Activated T-cell treated with anti-CD3 and anti-CD28 coated beads for 24 hours (primary cell): Measurements from ENCODE around the gene MAP3K2.
"Not testable (repeated sequence)": the region's sequence is repeated elsewhere in the genome, so short reads cannot be mapped to it uniquely, and the experiment has no call there.

ENCODE experiments used
- DNase-seq: peaks from one replicate; pipeline ENCODE4 v3.0.0-alpha.2; 2020; ENCODE audit warnings: low read depth

Gene MAP3K2

DNA sequence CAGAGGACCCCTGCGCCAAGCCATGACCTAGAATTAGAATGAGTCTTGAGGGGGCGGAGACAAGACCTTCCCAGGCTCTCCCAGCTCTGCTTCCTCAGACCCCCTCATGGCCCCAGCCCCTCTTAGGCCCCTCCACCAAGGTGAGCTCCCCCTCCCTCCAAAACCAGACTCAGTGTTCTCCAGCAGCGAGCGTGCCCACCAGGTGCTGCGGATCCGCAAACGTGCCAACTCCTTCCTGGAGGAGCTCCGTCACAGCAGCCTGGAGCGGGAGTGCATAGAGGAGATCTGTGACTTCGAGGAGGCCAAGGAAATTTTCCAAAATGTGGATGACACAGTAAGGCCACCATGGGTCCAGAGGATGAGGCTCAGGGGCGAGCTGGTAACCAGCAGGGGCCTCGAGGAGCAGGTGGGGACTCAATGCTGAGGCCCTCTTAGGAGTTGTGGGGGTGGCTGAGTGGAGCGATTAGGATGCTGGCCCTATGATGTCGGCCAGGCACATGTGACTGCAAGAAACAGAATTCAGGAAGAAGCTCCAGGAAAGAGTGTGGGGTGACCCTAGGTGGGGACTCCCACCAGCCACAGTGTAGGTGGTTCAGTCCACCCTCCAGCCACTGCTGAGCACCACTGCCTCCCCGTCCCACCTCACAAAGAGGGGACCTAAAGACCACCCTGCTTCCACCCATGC is 33.5 kb upstream of the MAP3K2 start:
- DNase-seq = no peak

- no peak for DNase-seq
Observed at GRCh38 chr2:127420039-127420864, 32.5 kb upstream of the MAP3K2 start.

GRCh38 chr2:127419448-127420038 is 31.8 kb upstream of the MAP3K2 start:
- no peak for DNase-seq

DNA sequence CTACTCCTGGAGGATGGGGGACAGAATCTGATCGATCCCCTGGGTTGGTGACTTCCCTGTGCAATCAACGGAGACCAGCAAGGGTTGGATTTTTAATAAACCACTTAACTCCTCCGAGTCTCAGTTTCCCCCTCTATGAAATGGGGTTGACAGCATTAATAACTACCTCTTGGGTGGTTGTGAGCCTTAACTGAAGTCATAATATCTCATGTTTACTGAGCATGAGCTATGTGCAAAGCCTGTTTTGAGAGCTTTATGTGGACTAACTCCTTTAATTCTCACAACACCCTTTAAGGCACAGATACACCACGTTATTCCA is 31.3 kb upstream of the MAP3K2 start:
- DNase-seq = no peak

GRCh38 chr2:127418300-127419111 is 30.7 kb upstream of the MAP3K2 start, which contains the start of gene PROC:
Gene PROC, plus strand, starts transcription at chr2:127418427. Its CDS starts 1,516 bp downstream, at chr2:127419943.
- DNase-seq = no peak

- DNase-seq = no peak
Observed at GRCh38 chr2:127417406-127417805, 29.6 kb upstream of the MAP3K2 start.

DNA sequence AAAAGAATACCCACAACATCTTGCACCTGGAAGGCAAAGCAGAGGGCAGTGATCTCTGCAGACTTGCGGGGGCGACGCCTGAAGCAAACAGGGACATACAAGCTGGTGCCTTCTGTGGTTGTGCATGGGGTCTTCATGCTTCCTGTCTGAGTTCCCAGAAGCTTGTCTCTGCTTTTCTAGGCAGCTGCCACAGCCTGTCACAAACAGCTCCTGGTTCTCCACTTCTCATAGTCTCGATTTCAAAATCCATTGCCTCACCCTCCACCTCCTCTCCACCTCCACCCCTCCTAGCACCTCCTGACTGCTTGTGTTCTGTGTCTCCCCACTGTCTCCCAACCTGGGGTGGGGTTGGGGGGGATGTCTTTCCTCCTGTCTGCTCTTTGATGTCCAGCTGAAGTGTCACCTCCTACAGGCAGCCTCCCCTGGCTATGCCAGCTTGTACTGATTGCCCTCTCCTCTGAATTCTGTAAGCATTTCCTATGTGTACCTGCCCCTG is 28.8 kb upstream of the MAP3K2 start:
- no peak for DNase-seq

- peak; percentile 72 for DNase-seq
Observed at GRCh38 chr2:127415593-127416505, 28.1 kb upstream of the MAP3K2 start.

- no peak for DNase-seq
Observed at GRCh38 chr2:127414638-127415592, 27.1 kb upstream of the MAP3K2 start.

GRCh38 chr2:127413782-127414637 is 26.2 kb upstream of the MAP3K2 start:
- no peak for DNase-seq

GRCh38 chr2:127413200-127413599 is 25.4 kb upstream of the MAP3K2 start:
- no peak for DNase-seq

DNA sequence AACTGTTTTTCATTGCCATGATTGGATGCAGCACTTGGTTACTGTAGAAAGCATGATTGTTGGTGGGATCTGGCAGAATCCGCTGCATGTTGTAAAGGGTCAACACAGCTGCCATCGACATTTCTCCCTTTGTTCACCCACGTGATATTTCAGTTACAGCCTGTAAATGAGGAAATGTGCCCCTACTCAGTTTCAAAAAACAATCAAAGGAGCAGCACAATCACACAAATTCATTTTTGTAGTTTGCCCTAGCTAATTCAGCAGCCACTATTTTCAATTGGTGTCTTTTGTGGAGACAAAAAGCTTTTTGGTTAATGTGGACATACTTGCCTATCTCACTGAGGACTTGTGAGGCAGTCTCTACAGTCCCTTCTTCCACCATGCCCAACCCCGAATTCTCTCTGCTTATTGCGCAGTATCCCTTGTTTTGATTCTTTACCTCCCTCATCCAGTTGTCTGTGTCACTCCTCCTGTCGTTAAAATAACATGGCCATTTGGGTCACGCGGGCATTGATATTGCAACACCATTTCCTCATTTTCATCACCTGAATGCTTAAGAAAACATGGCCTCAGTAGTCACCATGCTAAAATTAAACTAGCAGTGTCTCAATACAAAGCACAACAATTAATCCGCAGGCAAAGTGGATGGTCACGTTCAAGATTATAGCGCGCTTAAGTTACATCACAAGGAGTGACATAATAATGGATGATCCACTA is 24.0 kb upstream of the MAP3K2 start:
- no peak for DNase-seq

- DNase-seq = no peak
Observed at GRCh38 chr2:127410871-127411652, 23.3 kb upstream of the MAP3K2 start.

- not testable (repeated sequence) for DNase-seq
Observed at GRCh38 chr2:127409716-127410115, 21.9 kb upstream of the MAP3K2 start.

- no peak for DNase-seq
Observed at GRCh38 chr2:127408807-127409099, 21.0 kb upstream of the MAP3K2 start.

- peak; percentile 86 for DNase-seq
Observed at GRCh38 chr2:127408004-127408806, 20.4 kb upstream of the MAP3K2 start.

GRCh38 chr2:127407661-127408003 is 19.9 kb upstream of the MAP3K2 start:
- no peak for DNase-seq
